Activated T-helper 1 cell treated with anti-CD3 and anti-CD28 coated beads, Interleukin-12 subunit alpha, Interleukin-12 subunit beta, Interleukin-2, Interleukin-4 antibody, amounts not matched to agents 30 ng/mL and 10 ng/mL and 1 ng/mL, durations not matched to agents 14 hours and 24 hours and 36 hours (primary cell): ENCODE results near the gene FOXO3. TPM values are rescaled to one million over a fixed set of nuclear protein-coding genes. Genes with fewer than 3 reads are reported as not detected.

Experiments
- DNase-seq: peaks from one replicate; pipeline ENCODE4 v3.0.0; 2021; ENCODE audit warnings: low spot score
- H3K27ac Mint-ChIP-seq: one replicate; pipeline ENCODE4 v1.8.0; 2021; ENCODE audit warnings: mild to moderate bottlenecking, mixed read lengths
- H3K27me3 Mint-ChIP-seq: one replicate; pipeline ENCODE4 v1.8.0; 2022; ENCODE audit warnings: mild to moderate bottlenecking, moderate library complexity, mixed read lengths; ENCODE audit not compliant: insufficient read depth
- H3K36me3 Mint-ChIP-seq: one replicate; pipeline ENCODE4 v1.8.0; 2021; ENCODE audit warnings: low read depth, mixed read lengths
- H3K4me1 Mint-ChIP-seq: one replicate; pipeline ENCODE4 v1.8.0; 2021; ENCODE audit warnings: low read depth, mixed read lengths
- H3K4me3 Mint-ChIP-seq: one replicate; pipeline ENCODE4 v1.8.0; 2021; ENCODE audit warnings: mild to moderate bottlenecking, moderate library complexity, mixed read lengths
- H3K9me3 Mint-ChIP-seq: one replicate; pipeline ENCODE4 v1.8.0; 2021; ENCODE audit warnings: mixed read lengths
- intact Hi-C: fragments of 100-400 bp; cut with micrococcal nuclease; formaldehyde crosslinking; loops from one replicate; pipeline ENCODE4 v1.15.1; 2024
- total RNA-seq: library from RNA; stranded (reverse); gene quantifications from 2 replicates; pipeline ENCODE4 v1.2.3, GENCODE V29; 2022

FOXO3 gene
- total RNA-seq, 1 donor from 2014 or later, result 8.6 TPM

- no peak overlapping the region for H3K27ac Mint-ChIP-seq
- intact Hi-C loops, result no loop called here
- H3K36me3 Mint-ChIP-seq, result peaks cover 27% of the 10 kb centered on the region
- H3K27me3 Mint-ChIP-seq, result peaks cover 31% of the 10 kb centered on the region
- no peaks in the 10 kb centered on the region for H3K9me3 Mint-ChIP-seq
- no peak for DNase-seq
- no peak overlapping the region for H3K4me3 Mint-ChIP-seq
- H3K4me1 Mint-ChIP-seq, result peaks cover 7% of the 10 kb centered on the region
Measured at GRCh38 chr6:108570517-108570916, 9.8 kb downstream of the FOXO3 start.

- intact Hi-C loops, result no loop called here
- no peak overlapping the region for H3K4me3 Mint-ChIP-seq
Measured at GRCh38 chr6:108574457-108575141, 13.9 kb downstream of the FOXO3 start.

GRCh38 chr6:108575905-108576494, 15.3 kb downstream of the FOXO3 start:
- intact Hi-C loops, result no loop called here
- H3K27me3 Mint-ChIP-seq, result peaks cover 10% of the 10 kb centered on the region
- H3K4me3 Mint-ChIP-seq, result no peak overlapping the region
- H3K9me3 Mint-ChIP-seq, result no peaks in the 10 kb centered on the region
- peaks cover 10% of the 10 kb centered on the region for H3K4me1 Mint-ChIP-seq
- no peak overlapping the region for H3K27ac Mint-ChIP-seq
- peaks cover 1% of the 10 kb centered on the region for H3K36me3 Mint-ChIP-seq
- DNase-seq, result no peak

More at GRCh38 chr6:108574457-108575141, 13.9 kb downstream of the FOXO3 start:
- Mint-ChIP-seq H3K9me3 (no peaks in the 10 kb centered on the region), H3K27ac (no peak overlapping the region), H3K4me1 (peaks cover 5% of the 10 kb centered on the region), H3K36me3 (peaks cover 8% of the 10 kb centered on the region), H3K27me3 (peaks cover 12% of the 10 kb centered on the region)
- DNase-seq, result no peak

GRCh38 chr6:108576709-108577108, 16.0 kb downstream of the FOXO3 start:
- peaks cover 17% of the 10 kb centered on the region for H3K4me1 Mint-ChIP-seq
- no peak overlapping the region for H3K27ac Mint-ChIP-seq
- DNase-seq, result no peak
- H3K27me3 Mint-ChIP-seq, result peaks cover 6% of the 10 kb centered on the region
- no peaks in the 10 kb centered on the region for H3K9me3 Mint-ChIP-seq
- no peak overlapping the region for H3K4me3 Mint-ChIP-seq
- H3K36me3 Mint-ChIP-seq, result no peaks in the 10 kb centered on the region
- intact Hi-C loops, result no loop called here

- Mint-ChIP-seq H3K27ac (no peak overlapping the region), H3K36me3 (no peaks in the 10 kb centered on the region), H3K4me3 (no peak overlapping the region), H3K27me3 (peaks cover 6% of the 10 kb centered on the region), H3K9me3 (no peaks in the 10 kb centered on the region), H3K4me1 (peaks cover 19% of the 10 kb centered on the region)
- intact Hi-C loops, result no loop called here
- no peak for DNase-seq
Measured at GRCh38 chr6:108578166-108578565, 17.4 kb downstream of the FOXO3 start.

- peaks cover 19% of the 10 kb centered on the region for H3K4me1 Mint-ChIP-seq
Measured at GRCh38 chr6:108578595-108579327, 18.0 kb downstream of the FOXO3 start.

GRCh38 chr6:108579328-108579721, 18.6 kb downstream of the FOXO3 start:
- Mint-ChIP-seq H3K4me1 (peaks cover 19% of the 10 kb centered on the region), H3K36me3 (no peaks in the 10 kb centered on the region), H3K27ac (no peak overlapping the region)

More at GRCh38 chr6:108578595-108579327, 18.0 kb downstream of the FOXO3 start:
- Mint-ChIP-seq H3K27ac (no peak overlapping the region), H3K9me3 (no peaks in the 10 kb centered on the region), H3K36me3 (no peaks in the 10 kb centered on the region), H3K4me3 (no peak overlapping the region), H3K27me3 (peaks cover 6% of the 10 kb centered on the region)
- intact Hi-C loops, result no loop called here
- no peak for DNase-seq

GRCh38 chr6:108580646-108581045, 19.9 kb downstream of the FOXO3 start:
- Mint-ChIP-seq H3K9me3 (no peaks in the 10 kb centered on the region), H3K36me3 (no peaks in the 10 kb centered on the region), H3K4me1 (peaks cover 19% of the 10 kb centered on the region), H3K4me3 (no peak overlapping the region), H3K27me3 (peaks cover 4% of the 10 kb centered on the region), H3K27ac (no peak overlapping the region)
- intact Hi-C loops, result loop anchor here (1.0 kb wide), 1 partner anchor 16 kb away; no protein-coding TSS in a partner anchor
- DNase-seq, result no peak

More at GRCh38 chr6:108579328-108579721, 18.6 kb downstream of the FOXO3 start:
- Mint-ChIP-seq H3K9me3 (no peaks in the 10 kb centered on the region), H3K27me3 (peaks cover 6% of the 10 kb centered on the region), H3K4me3 (no peak overlapping the region)
- intact Hi-C loops, result no loop called here
- no peak for DNase-seq

- no peak overlapping the region for H3K27ac Mint-ChIP-seq
- peaks cover 4% of the 10 kb centered on the region for H3K27me3 Mint-ChIP-seq
- H3K4me3 Mint-ChIP-seq, result no peak overlapping the region
Measured at GRCh38 chr6:108581237-108581931, 20.7 kb downstream of the FOXO3 start.

GRCh38 chr6:108581932-108582475, 21.3 kb downstream of the FOXO3 start:
- intact Hi-C loops, result loop anchor here (1.0 kb wide), 1 partner anchor 18 kb away; no protein-coding TSS in a partner anchor
- Mint-ChIP-seq H3K27ac (no peak overlapping the region), H3K4me3 (no peak overlapping the region), H3K9me3 (no peaks in the 10 kb centered on the region), H3K36me3 (no peaks in the 10 kb centered on the region), H3K4me1 (peaks cover 19% of the 10 kb centered on the region), H3K27me3 (peaks cover 4% of the 10 kb centered on the region)
- no peak for DNase-seq

More at GRCh38 chr6:108581237-108581931, 20.7 kb downstream of the FOXO3 start:
- DNase-seq, result no peak
- Mint-ChIP-seq H3K36me3 (no peaks in the 10 kb centered on the region), H3K4me1 (peaks cover 19% of the 10 kb centered on the region), H3K9me3 (no peaks in the 10 kb centered on the region)
- intact Hi-C loops, result loop anchor here (1.0 kb wide), 1 partner anchor 17 kb away; no protein-coding TSS in a partner anchor

GRCh38 chr6:108582618-108583017, 21.9 kb downstream of the FOXO3 start:
- Mint-ChIP-seq H3K27me3 (peaks cover 4% of the 10 kb centered on the region), H3K27ac (no peak overlapping the region), H3K4me3 (no peak overlapping the region), H3K4me1 (peaks cover 15% of the 10 kb centered on the region), H3K9me3 (no peaks in the 10 kb centered on the region), H3K36me3 (no peaks in the 10 kb centered on the region)
- DNase-seq, result no peak
- intact Hi-C loops, result no loop called here

- H3K9me3 Mint-ChIP-seq, result no peaks in the 10 kb centered on the region
- H3K4me1 Mint-ChIP-seq, result peaks cover 25% of the 10 kb centered on the region
- intact Hi-C loops, result no loop called here
- H3K27me3 Mint-ChIP-seq, result peaks cover 2% of the 10 kb centered on the region
- no peak overlapping the region for H3K4me3 Mint-ChIP-seq
- DNase-seq, result no peak
- no peak overlapping the region for H3K27ac Mint-ChIP-seq
- H3K36me3 Mint-ChIP-seq, result no peaks in the 10 kb centered on the region
Measured at GRCh38 chr6:108584323-108584722, 23.6 kb downstream of the FOXO3 start.
